OCI-LY7 (cell line): Measurements from ENCODE around the gene CAMK2B. TPM values are rescaled to one million over a fixed set of nuclear protein-coding genes. Genes with fewer than 3 reads are reported as not detected.

ENCODE experiments used
- BruUV-seq: library from RNA; stranded (reverse); fragments of 400-500 nt; replicated peaks from 2 replicates; lab custom pipeline; 2021; lab: Mats Ljungman, UMichigan
- CTCF ChIA-PET: fragments of 300-600 bp; sonication (Branson Sonifier 250); formaldehyde crosslinking; loops from one replicate; lab custom pipeline; 2022; ENCODE audit warnings: antibody characterized with exemption; ENCODE audit not compliant: unreplicated experiment; lab: Charles Lee
- POLR2A ChIA-PET: fragments of 300-600 bp; sonication (Branson Sonifier 250); formaldehyde crosslinking; loops from one replicate; lab custom pipeline; 2022; ENCODE audit warnings: antibody characterized with exemption; lab: Charles Lee
- DNase-seq: peaks from one replicate; pipeline ENCODE4 v3.0.0-alpha.2; 2015; ENCODE audit warnings: low spot score
- H2AFZ ChIP-seq: fragments of 200-600 bp; sonication (generic), shearing (Covaris generic); 2 replicates; pipeline ENCODE4 v1.6.1; 2014; ENCODE audit warnings: mild to moderate bottlenecking, antibody characterized with exemption, low read length, moderate library complexity
- H3K27ac ChIP-seq: fragments of 200-600 bp; sonication (generic); 2 replicates; pipeline ENCODE4 v1.5.1; 2014; ENCODE audit warnings: mixed run types, low read depth, mild to moderate bottlenecking, moderate library complexity, low read length, inconsistent platforms; ENCODE audit not compliant: poor library complexity, severe bottlenecking
- H3K36me3 ChIP-seq: fragments of 200-600 bp; sonication (generic); 2 replicates; pipeline ENCODE4 v1.6.1; 2014; ENCODE audit warnings: mild to moderate bottlenecking, antibody characterized with exemption, low read length, moderate library complexity, mixed read lengths; ENCODE audit not compliant: insufficient read depth
- H3K4me1 ChIP-seq: fragments of 200-600 bp; sonication (generic); 2 replicates; pipeline ENCODE4 v1.5.1; 2014; ENCODE audit warnings: mild to moderate bottlenecking, low read length; ENCODE audit not compliant: insufficient read depth, poor library complexity, severe bottlenecking
- H3K4me2 ChIP-seq: fragments of 200-600 bp; sonication (generic); 2 replicates; pipeline ENCODE4 v1.6.1; 2014; ENCODE audit warnings: mild to moderate bottlenecking, low read length
- H3K4me3 ChIP-seq: fragments of 200-600 bp; sonication (generic); 2 replicates; pipeline ENCODE4 v1.5.1; 2014; ENCODE audit warnings: mild to moderate bottlenecking, low read depth, low read length; ENCODE audit not compliant: poor library complexity, severe bottlenecking
- H3K79me2 ChIP-seq: fragments of 200-600 bp; sonication (generic); 2 replicates; pipeline ENCODE4 v1.6.1; 2016; ENCODE audit warnings: low read depth, mild to moderate bottlenecking, low read length, moderate library complexity, mixed read lengths; ENCODE audit not compliant: insufficient read depth
- H3K9me2 ChIP-seq: fragments of 200-600 bp; sonication (generic); 2 replicates; pipeline ENCODE4 v1.6.1; 2016; ENCODE audit warnings: mild to moderate bottlenecking, low read length, mixed read lengths; ENCODE audit not compliant: insufficient read depth
- H3K9me3 ChIP-seq: fragments of 200-600 bp; sonication (generic); 2 replicates; pipeline ENCODE4 v1.6.1; 2014; ENCODE audit warnings: mild to moderate bottlenecking, mixed run types, low read length, mixed read lengths
- H4K20me1 ChIP-seq: fragments of 200-600 bp; sonication (generic); 2 replicates; pipeline ENCODE4 v1.6.1; 2014; ENCODE audit warnings: mild to moderate bottlenecking, antibody characterized with exemption, low read length, moderate library complexity, mixed read lengths; ENCODE audit not compliant: insufficient read depth
- EZH2phosphoT487 ChIP-seq: fragments of 200-600 bp; sonication (generic); IDR thresholded peaks from 2 replicates; pipeline ENCODE4 v1.6.1; 2018; ENCODE audit warnings: low read depth, borderline replicate concordance, mild to moderate bottlenecking, mixed run types, antibody characterized with exemption, low read length, moderate library complexity, mixed read lengths
- intact Hi-C: fragments of 100-400 bp; cut with micrococcal nuclease; formaldehyde crosslinking; loops from one replicate; pipeline ENCODE4 v1.10.0; 2022; ENCODE audit not compliant: unreplicated experiment
- total RNA-seq, 2 experiments: library from RNA; depleted of rRNA in 1 of 2; stranded (reverse); fragments of >200 nt in 1 of 2; shearing (Covaris generic) in 1 of 2; gene quantifications; 2 replicates each; pipeline ENCODE4 v1.2.3, GENCODE V29; 2014 to 2022
- TF ChIP-seq, protein P1 (sequence below): fragments of 200-600 bp; sonication (generic); conservative IDR thresholded peaks from 2 replicates; pipeline ENCODE4 v1.5.1; 2014; ENCODE audit warnings: mild to moderate bottlenecking, antibody characterized with exemption, low read length, moderate library complexity, mixed read lengths

The CAMK2B gene
- total RNA-seq, 2 experiments from 2014 or later: 0.66 to 1.1 TPM

DNA sequence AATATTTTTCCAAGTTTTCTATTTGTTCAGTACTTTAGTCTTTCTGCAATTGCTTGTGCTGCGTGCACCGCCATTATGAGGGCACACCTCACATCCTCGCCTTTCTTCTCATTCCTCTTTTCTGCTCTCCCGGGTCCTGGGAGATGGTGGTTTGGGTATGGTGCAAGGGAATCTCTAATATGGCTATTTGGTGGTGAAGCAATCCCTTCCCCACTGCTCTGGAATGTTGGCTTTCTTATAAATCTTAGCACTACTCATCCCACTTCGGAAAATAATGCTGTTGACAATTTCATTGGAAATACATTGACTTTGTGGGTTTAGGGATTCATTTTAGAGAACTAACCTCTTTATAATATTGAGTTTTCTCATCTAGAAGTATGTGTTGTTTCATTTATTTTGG lies 134.2 kb downstream of the CAMK2B start:
- Histone ChIP-seq H3K4me3 (no peak overlapping the region), H3K9me3 (no peaks in the 10 kb centered on the region), H3K9me2 (no peaks in the 10 kb centered on the region), H3K27ac (no peak overlapping the region), H3K79me2 (no peaks in the 10 kb centered on the region), H2AFZ (no peak overlapping the region), H3K36me3 (no peaks in the 10 kb centered on the region), H4K20me1 (no peaks in the 10 kb centered on the region), H3K4me1 (peaks cover 5% of the 10 kb centered on the region), H3K4me2 (no peak overlapping the region)
- POLR2A ChIA-PET: no interaction called here
- BruUV-seq: no TSS peak
- no peak for DNase-seq
- intact Hi-C loops: no loop called here
- CTCF ChIA-PET: no interaction called here
- no peak for TF ChIP-seq EZH2phosphoT487
- TF ChIP-seq, protein P1, sequence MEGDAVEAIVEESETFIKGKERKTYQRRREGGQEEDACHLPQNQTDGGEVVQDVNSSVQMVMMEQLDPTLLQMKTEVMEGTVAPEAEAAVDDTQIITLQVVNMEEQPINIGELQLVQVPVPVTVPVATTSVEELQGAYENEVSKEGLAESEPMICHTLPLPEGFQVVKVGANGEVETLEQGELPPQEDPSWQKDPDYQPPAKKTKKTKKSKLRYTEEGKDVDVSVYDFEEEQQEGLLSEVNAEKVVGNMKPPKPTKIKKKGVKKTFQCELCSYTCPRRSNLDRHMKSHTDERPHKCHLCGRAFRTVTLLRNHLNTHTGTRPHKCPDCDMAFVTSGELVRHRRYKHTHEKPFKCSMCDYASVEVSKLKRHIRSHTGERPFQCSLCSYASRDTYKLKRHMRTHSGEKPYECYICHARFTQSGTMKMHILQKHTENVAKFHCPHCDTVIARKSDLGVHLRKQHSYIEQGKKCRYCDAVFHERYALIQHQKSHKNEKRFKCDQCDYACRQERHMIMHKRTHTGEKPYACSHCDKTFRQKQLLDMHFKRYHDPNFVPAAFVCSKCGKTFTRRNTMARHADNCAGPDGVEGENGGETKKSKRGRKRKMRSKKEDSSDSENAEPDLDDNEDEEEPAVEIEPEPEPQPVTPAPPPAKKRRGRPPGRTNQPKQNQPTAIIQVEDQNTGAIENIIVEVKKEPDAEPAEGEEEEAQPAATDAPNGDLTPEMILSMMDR: no peak

DNA sequence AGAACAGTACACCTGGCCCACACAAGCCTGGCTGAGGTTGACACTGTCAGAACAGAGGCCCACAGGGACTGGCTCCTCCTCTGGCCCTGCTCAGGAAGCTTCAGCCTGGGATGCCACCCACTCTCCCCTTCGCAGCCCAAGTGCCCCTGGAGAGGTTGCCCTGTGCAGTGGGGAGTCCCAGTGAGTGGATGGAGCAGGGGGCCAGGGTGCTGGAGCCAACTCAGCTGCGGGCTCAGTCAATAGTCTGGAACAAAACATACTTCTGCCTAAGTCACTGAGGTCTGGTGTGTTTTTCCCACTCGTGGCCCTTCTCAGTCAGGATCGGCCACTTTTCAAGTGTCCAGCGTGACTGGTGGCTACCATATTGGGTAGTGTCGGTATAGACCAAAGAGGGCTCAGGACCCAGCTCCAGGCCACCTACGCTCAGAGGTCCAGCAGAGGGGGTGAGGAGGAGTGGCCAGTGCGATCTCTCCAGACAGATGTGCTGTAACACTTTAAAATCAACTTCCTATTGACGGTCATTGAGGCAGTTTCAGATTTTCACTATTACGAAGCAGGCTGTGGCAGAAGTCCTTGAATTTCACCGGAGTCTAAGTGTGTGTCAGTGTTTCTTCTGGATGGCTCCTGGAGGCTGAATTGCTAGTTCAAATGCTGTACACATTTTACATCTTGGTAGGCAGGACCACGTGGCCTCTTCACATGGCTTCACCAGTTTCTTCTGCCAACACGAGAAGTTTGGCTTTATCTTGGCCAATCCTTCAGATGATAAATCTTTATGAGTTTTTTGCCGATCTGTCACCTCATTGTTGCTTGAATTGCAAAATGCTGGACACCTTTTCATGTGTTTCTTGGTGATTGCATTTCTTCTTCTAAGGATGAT lies 135.2 kb downstream of the CAMK2B start:
- Histone ChIP-seq H3K4me1 (no peaks in the 10 kb centered on the region), H3K4me2 (no peak overlapping the region), H3K27ac (no peak overlapping the region), H3K79me2 (no peaks in the 10 kb centered on the region), H2AFZ (no peak overlapping the region), H3K9me3 (no peaks in the 10 kb centered on the region), H3K9me2 (no peaks in the 10 kb centered on the region), H3K4me3 (no peak overlapping the region), H3K36me3 (no peaks in the 10 kb centered on the region), H4K20me1 (no peaks in the 10 kb centered on the region)
- ChIA-PET CTCF (no interaction called here), POLR2A (no interaction called here)
- no peak for DNase-seq
- TF ChIP-seq, protein P1: no peak
- no peak for TF ChIP-seq EZH2phosphoT487
- intact Hi-C loops: no loop called here
- BruUV-seq: no TSS peak
